ENCODE measurements around the gene DOCK4.
A peak's percentile ranks its signal among the peaks of the same experiment; 100 is the strongest.

Gene DOCK4

GRCh38 chr7:111803015-111803758 is 403.0 kb downstream of the DOCK4 start:
- DNase-seq (ENCODE audit: low read depth) = no peak

GRCh38 chr7:111802194-111802772 is 403.9 kb downstream of the DOCK4 start:
- DNase-seq (ENCODE audit: low read depth) = no peak

GRCh38 chr7:111801277-111801676 is 404.9 kb downstream of the DOCK4 start:
- no peak for DNase-seq (ENCODE audit: low read depth)

DNA sequence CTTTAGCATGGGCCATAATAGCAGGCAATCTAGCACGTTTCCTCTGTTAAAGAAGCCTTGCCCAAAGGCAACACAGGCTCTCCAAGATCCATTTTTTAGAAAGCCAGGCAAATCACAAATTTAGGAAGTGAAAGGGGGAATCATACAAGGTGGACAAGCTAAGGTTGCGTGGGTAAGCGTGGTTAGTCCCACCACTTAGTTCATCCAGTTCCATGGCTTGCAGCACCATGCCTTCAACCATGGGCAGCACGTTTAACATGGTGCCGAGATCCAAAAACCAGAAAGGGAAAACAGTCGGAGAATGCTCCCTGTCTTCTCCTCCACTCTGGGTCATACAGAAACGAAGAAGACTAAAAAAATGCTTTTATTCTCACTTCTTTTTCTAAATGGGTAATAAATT is 409.5 kb downstream of the DOCK4 start:
- no peak for DNase-seq (ENCODE audit: low read depth)

DNA sequence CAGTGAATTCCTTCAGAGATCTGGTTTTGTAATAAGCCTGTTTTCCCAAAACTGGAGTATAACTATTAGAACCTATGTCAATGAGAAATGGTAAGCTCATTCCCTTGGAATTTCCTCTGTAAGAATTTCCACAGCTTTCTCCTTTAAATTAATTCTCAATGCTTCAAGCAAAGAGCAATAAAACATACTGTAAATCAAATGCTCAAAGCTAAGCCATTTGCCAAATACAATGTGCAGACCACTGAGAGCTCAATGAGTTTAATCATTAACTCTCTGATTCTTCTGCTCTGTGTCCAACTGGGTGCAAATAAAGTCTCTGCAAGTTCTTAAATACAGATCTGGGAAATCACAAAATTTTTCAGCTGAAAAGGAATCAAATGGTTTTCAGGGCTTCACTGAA is 416.3 kb downstream of the DOCK4 start:
- peak; percentile 29 for DNase-seq (ENCODE audit: low read depth)

GRCh38 chr7:111789048-111789320 is 417.2 kb downstream of the DOCK4 start:
- no peak for DNase-seq (ENCODE audit: low read depth)

DNA sequence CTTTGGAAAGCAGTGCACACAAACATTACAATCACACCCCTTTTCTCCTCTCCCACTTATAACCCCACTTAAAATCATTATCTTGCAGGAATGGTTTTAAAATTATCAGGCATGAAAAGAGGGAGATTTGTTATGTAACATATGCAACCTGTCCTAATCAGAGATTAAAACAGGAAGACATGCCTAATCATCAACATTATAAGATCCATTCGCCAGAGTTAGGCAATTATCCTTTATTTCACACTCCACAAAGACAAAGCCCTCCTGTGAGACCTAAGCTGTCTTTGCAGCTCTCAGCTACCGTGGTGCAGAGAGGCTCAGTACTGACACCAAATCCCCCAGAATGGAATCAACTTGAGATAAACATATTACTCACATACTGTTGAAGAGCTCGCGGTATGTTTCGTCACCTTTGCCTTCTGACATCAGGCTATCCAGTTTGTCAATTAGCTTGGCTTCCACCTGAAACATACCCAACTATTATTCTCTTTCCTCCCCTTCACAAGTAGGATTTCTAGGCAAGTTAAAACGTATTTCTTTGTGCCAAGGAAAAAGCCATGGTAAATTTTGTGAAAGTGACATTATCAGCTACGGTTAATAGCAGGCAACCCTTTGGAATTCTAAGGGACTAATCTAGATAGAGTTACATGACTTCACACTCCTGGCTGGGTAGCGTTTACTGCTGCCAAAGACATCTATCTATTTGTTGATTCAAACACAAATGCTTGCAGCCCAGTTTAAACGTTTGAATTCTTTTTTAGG is 417.7 kb downstream of the DOCK4 start:
- no peak for DNase-seq (ENCODE audit: low read depth)

- DNase-seq (ENCODE audit: low read depth) = no peak
These were observed 418.5 kb downstream of the DOCK4 start for GRCh38 chr7:111787741-111788140.

DNA sequence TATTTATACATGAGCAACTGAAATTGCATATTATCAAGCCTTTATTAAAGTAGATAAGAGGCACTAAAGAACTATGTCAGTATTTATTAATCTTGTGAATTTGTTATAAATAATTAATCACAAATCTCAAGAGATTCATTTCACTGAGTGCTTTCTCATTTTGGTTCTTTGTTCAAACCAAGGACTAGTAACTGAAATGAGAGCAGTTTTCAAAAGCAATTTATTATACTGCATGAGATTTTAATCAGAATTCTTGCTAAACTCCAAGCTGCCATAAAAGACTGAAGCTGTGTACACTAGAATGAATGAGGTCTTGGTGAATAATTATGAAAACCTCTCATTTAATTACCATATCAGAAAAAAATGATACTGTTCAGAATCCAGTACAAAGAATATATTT is 419.1 kb downstream of the DOCK4 start:
- no peak for DNase-seq (ENCODE audit: low read depth)

GRCh38 chr7:111785076-111785475 is 421.1 kb downstream of the DOCK4 start:
- DNase-seq (ENCODE audit: low read depth) = no peak

GRCh38 chr7:111784296-111784695 is 421.9 kb downstream of the DOCK4 start:
- DNase-seq (ENCODE audit: low read depth) = no peak

DNA sequence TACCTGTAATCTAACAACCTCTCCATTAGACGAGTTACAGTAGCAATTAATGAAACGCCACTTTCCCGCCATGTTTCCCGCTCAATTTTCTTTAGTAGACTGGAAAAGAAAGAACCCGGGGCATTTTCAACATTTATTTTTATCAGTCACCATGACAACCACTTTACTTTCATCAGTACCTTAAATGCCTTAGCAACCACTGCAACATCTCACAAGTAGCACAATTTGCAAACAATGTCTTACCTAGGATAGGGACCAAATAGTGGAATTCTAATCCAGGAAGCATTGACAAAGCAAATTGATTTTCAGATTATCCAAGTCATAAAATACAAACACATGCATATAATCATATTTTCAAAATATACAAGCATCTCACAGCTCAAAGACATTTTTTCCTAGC is 422.3 kb downstream of the DOCK4 start:
- DNase-seq (ENCODE audit: low read depth) = no peak

DNA sequence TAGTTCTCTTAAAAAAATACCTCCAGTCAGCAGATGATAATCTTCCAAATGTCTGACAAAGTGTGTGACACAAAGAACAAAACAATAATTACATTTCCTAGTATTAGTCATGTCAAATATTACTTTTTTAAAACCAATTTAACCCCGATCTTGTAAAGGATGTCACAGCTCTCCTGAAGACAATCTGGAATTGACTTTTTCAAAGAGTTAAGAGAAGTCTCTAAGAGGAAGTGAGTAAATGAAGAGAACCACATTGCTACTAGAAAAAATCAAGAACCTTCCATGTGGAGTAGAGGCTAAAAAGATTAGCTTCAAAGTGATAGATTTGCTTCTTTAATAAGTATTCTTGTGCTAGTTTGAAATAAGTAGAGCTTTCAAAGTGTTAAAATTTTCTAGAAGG is 425.7 kb downstream of the DOCK4 start:
- no peak for DNase-seq (ENCODE audit: low read depth)

DNA sequence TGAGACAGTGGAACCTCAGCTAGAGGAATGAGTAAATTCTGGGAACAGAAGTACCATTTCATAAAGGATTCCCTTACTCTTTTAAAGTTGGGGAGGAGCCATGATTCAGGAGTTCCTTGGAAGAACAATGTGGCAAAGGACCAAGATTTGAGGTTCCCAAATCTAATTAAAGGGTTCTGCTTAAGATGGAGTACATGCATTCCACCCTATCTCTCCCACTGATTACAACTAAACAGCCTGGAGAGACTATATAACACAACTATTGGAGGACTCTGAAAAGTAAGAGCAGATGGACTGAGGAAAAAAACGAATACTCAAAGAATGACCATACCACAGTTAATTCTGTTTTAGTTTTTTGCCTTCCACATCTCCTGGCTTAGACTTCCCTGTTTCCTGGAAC is 431.0 kb downstream of the DOCK4 start:
- no peak for DNase-seq (ENCODE audit: low read depth)

GRCh38 chr7:111772716-111773115 is 433.5 kb downstream of the DOCK4 start:
- no peak for DNase-seq (ENCODE audit: low read depth)

- DNase-seq (ENCODE audit: low read depth) = no peak
These were observed 434.6 kb downstream of the DOCK4 start for GRCh38 chr7:111771638-111772037.

GRCh38 chr7:111770116-111770515 is 436.1 kb downstream of the DOCK4 start:
- DNase-seq (ENCODE audit: low read depth) = no peak

DNA sequence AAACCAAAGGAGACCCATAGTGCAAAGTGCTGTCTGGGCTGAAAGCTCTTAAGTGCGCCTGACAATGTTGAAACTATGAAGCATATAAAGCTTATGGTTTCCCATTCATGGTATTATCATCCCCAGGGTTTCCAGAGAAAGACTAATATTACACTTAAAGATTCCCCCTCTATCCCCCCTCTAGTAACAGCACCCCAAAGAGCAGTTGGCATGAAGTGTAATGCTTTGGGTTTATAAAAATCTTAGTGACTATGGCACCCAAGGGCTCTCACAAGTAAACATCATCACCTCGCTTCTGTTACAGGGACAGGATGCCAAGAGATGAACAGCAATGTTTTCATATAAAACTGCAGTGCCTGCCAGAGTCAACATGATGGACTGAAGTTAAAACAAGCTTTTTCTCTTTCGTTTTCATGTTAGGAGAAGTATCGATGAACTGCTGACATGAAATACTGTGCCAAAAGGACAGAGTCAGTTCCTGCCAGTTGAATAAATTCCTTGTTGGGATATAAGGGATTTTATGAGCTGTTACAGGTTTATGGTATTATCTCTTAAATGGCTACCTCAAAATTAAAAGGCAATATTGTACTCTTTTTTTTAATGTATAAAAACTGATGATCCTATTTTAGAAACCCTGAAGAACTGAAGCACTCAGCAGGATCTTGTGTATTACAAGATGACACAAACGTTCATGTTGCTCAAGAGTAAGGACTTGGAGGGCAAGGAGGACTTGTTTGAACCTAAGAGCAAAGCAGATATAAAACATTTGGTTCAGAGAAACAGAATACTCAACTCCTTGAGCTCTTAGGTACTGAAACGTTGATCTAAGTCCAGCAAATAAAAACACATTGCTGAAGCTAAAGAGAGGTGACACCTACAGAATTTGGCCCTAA is 440.2 kb downstream of the DOCK4 start:
- no peak for DNase-seq (ENCODE audit: low read depth)

DNA sequence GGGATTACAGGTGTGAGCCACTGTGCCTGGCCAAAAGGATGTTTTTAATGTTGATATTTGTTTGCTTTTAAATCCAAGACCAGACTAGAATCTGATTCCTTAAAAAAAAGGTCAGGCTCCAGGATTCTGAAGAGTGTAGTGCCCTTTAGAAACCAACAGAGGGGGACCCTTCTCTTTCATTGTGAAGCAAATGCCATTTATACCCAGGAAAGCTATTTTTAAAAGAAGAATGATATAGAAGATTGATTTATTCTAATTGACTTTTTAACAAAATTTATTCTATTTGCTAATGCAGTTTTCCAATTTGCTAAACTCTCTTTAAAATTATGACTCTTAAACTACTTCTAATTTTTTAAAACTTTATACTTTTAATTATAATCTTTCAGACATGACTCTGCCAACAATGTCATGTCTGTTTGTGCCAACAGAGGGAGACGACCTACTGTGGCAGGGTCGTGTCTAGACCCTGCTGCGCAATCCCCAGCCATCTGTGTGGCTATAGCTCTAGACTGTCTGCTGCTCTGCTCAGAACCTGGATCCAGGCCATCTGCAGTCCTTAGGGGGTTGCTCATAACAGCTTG is 442.9 kb downstream of the DOCK4 start:
- DNase-seq (ENCODE audit: low read depth) = peak; percentile 10

GRCh38 chr7:111762799-111763198 is 443.4 kb downstream of the DOCK4 start:
- DNase-seq (ENCODE audit: low read depth) = no peak

- no peak for DNase-seq (ENCODE audit: low read depth)
These were observed 444.0 kb downstream of the DOCK4 start for GRCh38 chr7:111762211-111762610.

DNA sequence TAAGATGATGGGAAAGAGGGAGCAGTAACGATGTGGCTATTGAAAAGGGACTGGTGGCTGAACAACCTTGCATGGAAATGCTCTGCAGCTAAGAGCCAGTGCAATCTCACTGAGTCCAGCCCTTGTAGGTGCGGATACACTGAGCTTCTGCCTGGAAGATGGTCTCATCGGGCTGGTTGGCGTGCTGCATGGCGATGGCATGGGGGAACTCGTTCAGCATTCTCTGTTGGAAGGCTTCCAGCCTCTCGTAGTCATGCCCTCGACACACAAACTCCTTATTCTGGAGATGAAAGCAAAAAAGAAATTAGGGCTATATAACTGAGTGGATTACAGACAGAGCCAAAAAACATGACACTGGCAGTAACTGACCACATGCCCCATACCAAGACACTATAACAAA is 446.2 kb downstream of the DOCK4 start:
- no peak for DNase-seq (ENCODE audit: low read depth)
